IMR-90 (cell line): ENCODE measurements around the gene LRRC7. TPM values are rescaled to one million over a fixed set of nuclear protein-coding genes. Genes with fewer than 3 reads are reported as not detected.

ENCODE experiments used
- ATAC-seq: fragments of 200-7000 bp; cut with Tn5 transposase; 2 replicates; pipeline ENCODE4 v1.9.1; 2020; ENCODE audit warnings: low read depth, mild to moderate bottlenecking, moderate library complexity
- BruUV-seq: library from RNA; stranded (reverse); fragments of 400-500 nt; replicated peaks from 2 replicates; lab custom pipeline; 2021; lab: Mats Ljungman, UMichigan
- CTCF ChIA-PET: fragments of 300-600 bp; formaldehyde crosslinking; extraction: SDS; loops from one replicate; lab custom pipeline; 2021; ENCODE audit warnings: antibody characterized with exemption; lab: Yijun Ruan, JAX
- POLR2A ChIA-PET: fragments of 300-600 bp; sonication (Branson Sonifier 250); formaldehyde crosslinking; loops from one replicate; lab custom pipeline; 2022; ENCODE audit warnings: antibody characterized with exemption; ENCODE audit not compliant: unreplicated experiment; lab: Charles Lee
- DNase-seq: peaks from one replicate; pipeline ENCODE4 v3.0.0; 2013
- H2AFZ ChIP-seq: replicated peaks from 2 replicates; pipeline ENCODE3; 2013; ENCODE audit warnings: low read length, mild to moderate bottlenecking; ENCODE audit not compliant: poor library complexity
- H2AK5ac ChIP-seq: 2 replicates; pipeline ENCODE4 v1.6.1; 2013; ENCODE audit warnings: low read depth, low read length, inconsistent platforms
- H2AK9ac ChIP-seq: replicated peaks from 2 replicates; pipeline ENCODE3; 2013; ENCODE audit warnings: mild to moderate bottlenecking, low read depth, low read length, moderate library complexity; ENCODE audit not compliant: poor library complexity
- H2BK120ac ChIP-seq: 2 replicates; pipeline ENCODE4 v1.6.1; 2013; ENCODE audit warnings: low read depth, low read length, inconsistent platforms
- H2BK15ac ChIP-seq: 3 replicates; pipeline ENCODE4 v1.6.1; 2013; ENCODE audit warnings: low read depth, low read length, inconsistent platforms
- H2BK20ac ChIP-seq: 2 replicates; pipeline ENCODE4 v1.6.1; 2013; ENCODE audit warnings: low read depth, mild to moderate bottlenecking, inconsistent platforms, low read length, moderate library complexity
- H2BK5ac ChIP-seq: 2 replicates; pipeline ENCODE4 v1.6.1; 2013; ENCODE audit warnings: mild to moderate bottlenecking, low read depth, low read length, inconsistent platforms; ENCODE audit not compliant: poor library complexity, severe bottlenecking
- H3K14ac ChIP-seq: replicated peaks from 2 replicates; pipeline ENCODE4 v1.6.1; 2013; ENCODE audit warnings: low read depth, low read length, inconsistent platforms
- H3K18ac ChIP-seq: 2 replicates; pipeline ENCODE4 v1.6.1; 2013; ENCODE audit warnings: low read depth, low read length, control low read depth
- H3K23ac ChIP-seq: 2 replicates; pipeline ENCODE4 v1.6.1; 2013; ENCODE audit warnings: low read depth, low read length, inconsistent platforms
- H3K27ac ChIP-seq: 2 replicates; pipeline ENCODE4 v1.5.1; 2013; ENCODE audit warnings: mild to moderate bottlenecking, control low read depth, low read length; ENCODE audit not compliant: insufficient read depth
- H3K27me3 ChIP-seq: 2 replicates; pipeline ENCODE4 v1.6.1; 2013; ENCODE audit warnings: low read length; ENCODE audit not compliant: control insufficient read depth, insufficient read depth
- H3K36me3 ChIP-seq: 2 replicates; pipeline ENCODE4 v1.6.1; 2013; ENCODE audit warnings: low read length, mixed read lengths; ENCODE audit not compliant: control insufficient read depth, insufficient read depth
- H3K4ac ChIP-seq: 2 replicates; pipeline ENCODE4 v1.6.1; 2013; ENCODE audit warnings: low read depth, low read length, inconsistent platforms
- H3K4me1 ChIP-seq: 2 replicates; pipeline ENCODE4 v1.6.1; 2013; ENCODE audit warnings: low read length, mixed read lengths; ENCODE audit not compliant: control insufficient read depth, insufficient read depth
- H3K4me2 ChIP-seq: 2 replicates; pipeline ENCODE4 v1.6.1; 2013; ENCODE audit warnings: low read depth, mild to moderate bottlenecking, control low read depth, low read length, moderate library complexity
- H3K4me3 ChIP-seq: 2 replicates; pipeline ENCODE4 v1.5.1; 2013; ENCODE audit warnings: low read depth, mild to moderate bottlenecking, control low read depth, low read length, moderate library complexity; ENCODE audit not compliant: insufficient read depth
- H3K56ac ChIP-seq: 2 replicates; pipeline ENCODE4 v1.6.1; 2013; ENCODE audit warnings: low read length, inconsistent platforms; ENCODE audit not compliant: insufficient read depth; ENCODE audit errors: extremely low read depth
- H3K79me1 ChIP-seq, 2 experiments: 2 replicates each; pipeline ENCODE4 v1.6.1; 2013; ENCODE audit warnings: low read length in 2 of 2, inconsistent platforms in 1 of 2, low read depth in 1 of 2
- H3K9ac ChIP-seq: 2 replicates; pipeline ENCODE4 v1.6.1; 2013; ENCODE audit warnings: low read depth, low read length, control low read depth
- H3K9me1 ChIP-seq: 2 replicates; pipeline ENCODE4 v1.6.1; 2013; ENCODE audit warnings: low read length, inconsistent platforms; ENCODE audit not compliant: insufficient read depth
- H3K9me3 ChIP-seq: 2 replicates; pipeline ENCODE4 v1.6.1; 2013; ENCODE audit warnings: low read length; ENCODE audit not compliant: control insufficient read depth, insufficient read depth
- H4K20me1 ChIP-seq: 2 replicates; pipeline ENCODE4 v1.6.1; 2013; ENCODE audit warnings: low read length, inconsistent platforms; ENCODE audit not compliant: insufficient read depth
- H4K5ac ChIP-seq: 2 replicates; pipeline ENCODE4 v1.6.1; 2013; ENCODE audit warnings: mild to moderate bottlenecking, low read depth, low read length, control low read depth
- H4K8ac ChIP-seq, 2 experiments: 2 replicates each; pipeline ENCODE4 v1.6.1; 2013; ENCODE audit warnings: low read depth in 2 of 2, low read length in 2 of 2, control low read depth in 1 of 2, inconsistent platforms in 1 of 2
- H4K91ac ChIP-seq: 2 replicates; pipeline ENCODE4 v1.6.1; 2013; ENCODE audit warnings: low read depth, low read length, inconsistent platforms; ENCODE audit not compliant: insufficient read depth
- CEBPB ChIP-seq: IDR thresholded peaks from 2 replicates; pipeline ENCODE4 v1.6.1; 2012; ENCODE audit warnings: low read depth, low read length, improper control_type of control experiment
- CHD1 ChIP-seq: IDR thresholded peaks from 2 replicates; pipeline ENCODE4 v1.6.1; 2012; ENCODE audit warnings: low read depth, low read length, improper control_type of control experiment
- MAFK ChIP-seq: IDR thresholded peaks from 2 replicates; pipeline ENCODE4 v1.6.1; 2012; ENCODE audit warnings: low read depth, low read length, improper control_type of control experiment
- MAZ ChIP-seq: IDR thresholded peaks from 2 replicates; pipeline ENCODE4 v1.6.1; 2012; ENCODE audit warnings: low read depth, mild to moderate bottlenecking, low read length, improper control_type of control experiment, moderate library complexity, borderline replicate concordance
- MXI1 ChIP-seq: IDR thresholded peaks from 2 replicates; pipeline ENCODE4 v1.6.1; 2012; ENCODE audit warnings: low read depth, mild to moderate bottlenecking, low read length, moderate library complexity, borderline replicate concordance
- POLR2A ChIP-seq: IDR thresholded peaks from 2 replicates; pipeline ENCODE4 v1.6.1; 2012; ENCODE audit warnings: mild to moderate bottlenecking, low read depth, low read length
- RAD21 ChIP-seq: IDR thresholded peaks from 2 replicates; pipeline ENCODE4 v1.6.1; 2012; ENCODE audit warnings: low read length, improper control_type of control experiment
- RCOR1 ChIP-seq: IDR thresholded peaks from 2 replicates; pipeline ENCODE4 v1.6.1; 2012; ENCODE audit warnings: mild to moderate bottlenecking, low read length, improper control_type of control experiment; ENCODE audit not compliant: insufficient replicate concordance
- RFX5 ChIP-seq: IDR thresholded peaks from 2 replicates; pipeline ENCODE4 v1.8.0; 2012; ENCODE audit warnings: low read depth, mild to moderate bottlenecking, low read length, moderate library complexity
- SMC3 ChIP-seq: fragments of 150-350 bp; IDR thresholded peaks from 2 replicates; pipeline ENCODE4 v1.6.1; 2016; ENCODE audit warnings: low read depth, mild to moderate bottlenecking, antibody characterized with exemption, low read length, moderate library complexity
- WGBS, 2 experiments: methylation state at CpG; one replicate each; pipeline versions ENCODE4 v1.1.5 to v1.1.7; 2013; ENCODE audit warnings: missing lambda C conversion rate in 2 of 2; ENCODE audit not compliant: insufficient read length in 1 of 2; ENCODE audit errors: extremely low coverage in 2 of 2; 5-methylcytosine and 5-hydroxymethylcytosine counted together
- dilution Hi-C: fragments of 300-500 bp; cut with HindIII; formaldehyde crosslinking; loops from one replicate; pipeline ENCODE4 v1.14.3; 2018; ENCODE audit warnings: low sequenced_read_pairs; ENCODE audit not compliant: unreplicated experiment
- in situ Hi-C: fragments of 300-500 bp; cut with MboI; formaldehyde crosslinking; loops from 3 replicates; pipeline ENCODE4 v1.14.3; 2019; ENCODE audit warnings: low sequenced_read_pairs, inconsistent platforms, mixed read lengths
- intact Hi-C: fragments of 100-400 bp; cut with micrococcal nuclease; formaldehyde crosslinking; loops from 2 replicates; pipeline ENCODE4 v1.10.0; 2022
- polyA plus RNA-seq, 3 experiments: library from polyadenylated mRNA; depleted of rRNA; stranded (reverse); fragments of >200 nt; gene quantifications; 2 replicates each; pipeline ENCODE4 v1.2.3, GENCODE V29; 2012; ENCODE audit warnings: low replicate concordance in 1 of 3
- total RNA-seq: library from RNA; depleted of rRNA; stranded (reverse); fragments of >200 nt; gene quantifications from 2 replicates; pipeline ENCODE4 v1.2.3, GENCODE V29; 2012
- TF ChIP-seq, protein P1 (sequence below): fragments of 150-350 bp; IDR thresholded peaks from 2 replicates; pipeline ENCODE4 v1.6.1; 2017; ENCODE audit warnings: mild to moderate bottlenecking, antibody characterized with exemption, low read length, low read depth
- TF ChIP-seq, protein P2 (sequence below): fragments of 150-350 bp; IDR thresholded peaks from 2 replicates; pipeline ENCODE4 v1.6.1; 2016; ENCODE audit warnings: low read depth, mild to moderate bottlenecking, low read length, moderate library complexity, borderline replicate concordance
- TF ChIP-seq, protein P3 (sequence below): conservative IDR thresholded peaks from 2 replicates; pipeline ENCODE4 v1.5.1; 2012; ENCODE audit warnings: mild to moderate bottlenecking, low read depth, low read length, improper control_type of control experiment

LRRC7 gene
- total and polyA plus RNA-seq, 2 of the 4 experiments (the other 2 are of a cell fraction): under 0.01 to 0.02 TPM

DNA sequence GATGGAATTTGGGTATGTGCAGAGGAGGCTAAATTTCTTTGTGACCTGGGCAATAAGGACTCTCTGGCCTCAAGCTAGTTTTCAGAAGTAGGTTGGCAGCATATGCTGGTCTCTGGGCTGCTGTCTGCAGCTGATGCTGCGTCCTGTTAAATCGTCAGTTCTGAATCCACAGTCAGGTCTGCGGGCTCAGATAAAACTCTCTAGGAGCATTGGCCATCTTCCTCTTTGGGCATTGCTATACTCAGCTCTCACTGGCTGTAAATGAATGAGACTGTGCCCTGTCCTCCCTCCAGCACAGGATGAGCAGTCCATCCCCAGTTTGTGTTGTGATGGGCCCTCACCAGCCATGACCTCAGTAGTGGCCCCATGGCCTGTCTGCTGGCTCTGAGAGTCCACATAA lies 365.0 kb downstream of the LRRC7 start:
- Histone ChIP-seq H2BK120ac (no peak overlapping the region), H3K9me1 (no peaks in the 10 kb centered on the region), H3K4me3 (no peak overlapping the region), H3K18ac (no peak overlapping the region), H2BK5ac (no peak overlapping the region), H3K56ac (no peak overlapping the region), H3K23ac (no peak overlapping the region), H3K9me3 (no peaks in the 10 kb centered on the region), H3K4me1 (no peaks in the 10 kb centered on the region), H3K79me1 (no peaks in the 10 kb centered on the region), H2BK20ac (no peak overlapping the region), H4K5ac (no peak overlapping the region), H2AK9ac (no peak overlapping the region), H3K36me3 (no peaks in the 10 kb centered on the region), H3K9ac (no peak overlapping the region), H2BK15ac (no peak overlapping the region), H4K91ac (no peak overlapping the region), H3K4me2 (no peak overlapping the region), H3K27me3 (no peaks in the 10 kb centered on the region), H4K8ac (no peak overlapping the region), H3K14ac (no peak overlapping the region), H4K20me1 (no peaks in the 10 kb centered on the region), H3K4ac (no peak overlapping the region), H2AFZ (no peak overlapping the region), H3K27ac (no peak overlapping the region), H2AK5ac (no peak overlapping the region)
- dilution Hi-C loops: no loop called here
- DNase-seq: no peak
- no peak for TF ChIP-seq RAD21
- no peak for TF ChIP-seq POLR2A
- TF ChIP-seq CEBPB: no peak
- TF ChIP-seq SMC3: no peak
- TF ChIP-seq MAFK: no peak
- TF ChIP-seq, protein P1, sequence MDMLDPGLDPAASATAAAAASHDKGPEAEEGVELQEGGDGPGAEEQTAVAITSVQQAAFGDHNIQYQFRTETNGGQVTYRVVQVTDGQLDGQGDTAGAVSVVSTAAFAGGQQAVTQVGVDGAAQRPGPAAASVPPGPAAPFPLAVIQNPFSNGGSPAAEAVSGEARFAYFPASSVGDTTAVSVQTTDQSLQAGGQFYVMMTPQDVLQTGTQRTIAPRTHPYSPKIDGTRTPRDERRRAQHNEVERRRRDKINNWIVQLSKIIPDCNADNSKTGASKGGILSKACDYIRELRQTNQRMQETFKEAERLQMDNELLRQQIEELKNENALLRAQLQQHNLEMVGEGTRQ: no peak
- TF ChIP-seq RFX5: no peak
- TF ChIP-seq, protein P2, sequence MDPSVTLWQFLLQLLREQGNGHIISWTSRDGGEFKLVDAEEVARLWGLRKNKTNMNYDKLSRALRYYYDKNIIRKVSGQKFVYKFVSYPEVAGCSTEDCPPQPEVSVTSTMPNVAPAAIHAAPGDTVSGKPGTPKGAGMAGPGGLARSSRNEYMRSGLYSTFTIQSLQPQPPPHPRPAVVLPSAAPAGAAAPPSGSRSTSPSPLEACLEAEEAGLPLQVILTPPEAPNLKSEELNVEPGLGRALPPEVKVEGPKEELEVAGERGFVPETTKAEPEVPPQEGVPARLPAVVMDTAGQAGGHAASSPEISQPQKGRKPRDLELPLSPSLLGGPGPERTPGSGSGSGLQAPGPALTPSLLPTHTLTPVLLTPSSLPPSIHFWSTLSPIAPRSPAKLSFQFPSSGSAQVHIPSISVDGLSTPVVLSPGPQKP: no peak
- TF ChIP-seq CHD1: no peak
- no peak for TF ChIP-seq RCOR1
- TF ChIP-seq MXI1: no peak
- TF ChIP-seq MAZ: no peak
- TF ChIP-seq, protein P3, sequence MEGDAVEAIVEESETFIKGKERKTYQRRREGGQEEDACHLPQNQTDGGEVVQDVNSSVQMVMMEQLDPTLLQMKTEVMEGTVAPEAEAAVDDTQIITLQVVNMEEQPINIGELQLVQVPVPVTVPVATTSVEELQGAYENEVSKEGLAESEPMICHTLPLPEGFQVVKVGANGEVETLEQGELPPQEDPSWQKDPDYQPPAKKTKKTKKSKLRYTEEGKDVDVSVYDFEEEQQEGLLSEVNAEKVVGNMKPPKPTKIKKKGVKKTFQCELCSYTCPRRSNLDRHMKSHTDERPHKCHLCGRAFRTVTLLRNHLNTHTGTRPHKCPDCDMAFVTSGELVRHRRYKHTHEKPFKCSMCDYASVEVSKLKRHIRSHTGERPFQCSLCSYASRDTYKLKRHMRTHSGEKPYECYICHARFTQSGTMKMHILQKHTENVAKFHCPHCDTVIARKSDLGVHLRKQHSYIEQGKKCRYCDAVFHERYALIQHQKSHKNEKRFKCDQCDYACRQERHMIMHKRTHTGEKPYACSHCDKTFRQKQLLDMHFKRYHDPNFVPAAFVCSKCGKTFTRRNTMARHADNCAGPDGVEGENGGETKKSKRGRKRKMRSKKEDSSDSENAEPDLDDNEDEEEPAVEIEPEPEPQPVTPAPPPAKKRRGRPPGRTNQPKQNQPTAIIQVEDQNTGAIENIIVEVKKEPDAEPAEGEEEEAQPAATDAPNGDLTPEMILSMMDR: no peak
- intact Hi-C loops: no loop called here
- CTCF ChIA-PET: no interaction called here
- no TSS peak for BruUV-seq
- POLR2A ChIA-PET: no interaction called here
- ATAC-seq: no peak
- in situ Hi-C loops: no loop called here
- 80% methylated on average over 1 of the region's 3 CpGs; no CpG with 5 or more reads in 1 of the 2 experiments for WGBS, 2 experiments
